HepG2 (cell line): Measurements from ENCODE around the gene IL15RA. TPM values are rescaled to one million over a fixed set of nuclear protein-coding genes. Genes with fewer than 3 reads are reported as not detected.

Experiments
- ATAC-seq: fragments of 200-7000 bp; cut with Tn5 transposase; 3 replicates; pipeline ENCODE4 v1.9.1; 2020; ENCODE audit warnings: mild to moderate bottlenecking, moderate library complexity
- BruUV-seq: library from RNA; stranded (reverse); fragments of 400-500 nt; replicated peaks from 2 replicates; lab custom pipeline; 2021; lab: Mats Ljungman, UMichigan
- CTCF ChIA-PET: fragments of 300-600 bp; formaldehyde crosslinking; extraction: SDS; loops from one replicate; lab custom pipeline; 2021; ENCODE audit warnings: low total read pairs, inconsistent platforms, low intra/inter-chr PET ratio; lab: Yijun Ruan, JAX
- POLR2A ChIA-PET: fragments of 350-600 bp; sonication (Branson Sonifier 250); formaldehyde crosslinking; loops from one replicate; lab custom pipeline; 2020; ENCODE audit warnings: antibody characterized with exemption, inconsistent platforms; lab: Yijun Ruan, JAX
- DNase-seq: peaks from one replicate; pipeline ENCODE4 v3.0.0-alpha.2; 2015; ENCODE audit warnings: low spot score
- FAIRE-seq: peaks from 3 replicates; lab custom pipeline; 2011; peaks lifted over from hg19 to GRCh38; lab: Jason Lieb, UNC
- H2AFZ ChIP-seq: one replicate; pipeline ENCODE4 v1.6.1; 2011; ENCODE audit warnings: low read length, inconsistent platforms
- H3K27ac ChIP-seq: fragments of 300-600 bp; 3 replicates; pipeline ENCODE4 v1.8.0; 2011; ENCODE audit warnings: mixed run types, mild to moderate bottlenecking, mixed read lengths, low read length, inconsistent platforms; ENCODE audit not compliant: insufficient read depth; ENCODE audit errors: extremely low read length
- H3K27me3 ChIP-seq, 2 experiments: fragments of 200-600 bp in 1 of 2; 2 replicates in 1 of 2; 3 replicates in 1 of 2; pipeline versions ENCODE4 v1.6.0 to v1.8.0; 2011; ENCODE audit warnings: low read length in 2 of 2, mild to moderate bottlenecking in 2 of 2, moderate library complexity in 2 of 2, inconsistent platforms in 1 of 2; ENCODE audit not compliant: insufficient read depth in 2 of 2, control insufficient read depth in 1 of 2
- H3K36me3 ChIP-seq, 2 experiments: fragments of 200-600 bp in 1 of 2; replicated peaks in 1 of 2; 2 replicates in 1 of 2; 3 replicates in 1 of 2; pipeline versions ENCODE4 v1.5.1 to v1.8.0; 2011; ENCODE audit warnings: low read length in 2 of 2, inconsistent platforms in 1 of 2; ENCODE audit not compliant: insufficient read depth in 2 of 2, control insufficient read depth in 1 of 2
- H3K4me1 ChIP-seq: 2 replicates; pipeline ENCODE4 v1.5.1; 2012; ENCODE audit warnings: low read length, inconsistent platforms; ENCODE audit not compliant: insufficient read depth
- H3K4me2 ChIP-seq: 2 replicates; pipeline ENCODE4 v1.6.0; 2011; ENCODE audit warnings: low read depth, low read length, inconsistent platforms
- H3K4me3 ChIP-seq, 3 experiments: fragments of 200-600 bp in 1 of 3; sonication (generic), shearing (Covaris generic) in 1 of 3; replicated peaks in 1 of 3; 2 replicates each; pipeline ENCODE4 v1.5.1; 2011 to 2016; ENCODE audit warnings: low read length in 3 of 3, inconsistent platforms in 2 of 3, low read depth in 2 of 3, mild to moderate bottlenecking in 2 of 3, control low read depth in 1 of 3, mixed read lengths in 1 of 3; ENCODE audit not compliant: insufficient read depth in 1 of 3
- H3K79me2 ChIP-seq: one replicate; pipeline ENCODE4 v1.6.1; 2011; ENCODE audit warnings: low read length, inconsistent platforms; ENCODE audit not compliant: insufficient read depth
- H3K9ac ChIP-seq: 2 replicates; pipeline ENCODE4 v1.6.0; 2011; ENCODE audit warnings: mild to moderate bottlenecking, low read depth, low read length, inconsistent platforms; ENCODE audit not compliant: insufficient read depth
- H3K9me3 ChIP-seq: 2 replicates; pipeline ENCODE4 v1.5.1; 2012; ENCODE audit warnings: mild to moderate bottlenecking, low read length
- H4K20me1 ChIP-seq: 2 replicates; pipeline ENCODE4 v1.6.0; 2011; ENCODE audit warnings: inconsistent platforms, mild to moderate bottlenecking, low read length, moderate library complexity; ENCODE audit not compliant: insufficient read depth
- FOXC1 ChIP-seq: sonication (generic); formaldehyde crosslinking; IDR thresholded peaks from 2 replicates; pipeline ENCODE4 v1.8.0; 2022; ENCODE audit warnings: mild to moderate bottlenecking, missing genetic modification reagents, borderline replicate concordance
- FOXK2 ChIP-seq: fragments of 450-650 bp; IDR thresholded peaks from 2 replicates; pipeline ENCODE4 v1.6.1; 2016
- FOXP4 ChIP-seq: sonication (generic); formaldehyde crosslinking; IDR thresholded peaks from 2 replicates; pipeline ENCODE4 v1.4.0; 2020; ENCODE audit warnings: missing genetic modification reagents
- GABPB1 ChIP-seq: IDR thresholded peaks from 2 replicates; pipeline ENCODE4 v1.6.1; 2016; ENCODE audit warnings: mild to moderate bottlenecking, missing genetic modification reagents, moderate library complexity, missing compliant biosample characterization
- KAT7 ChIP-seq: IDR thresholded peaks from 2 replicates; pipeline ENCODE4 v1.6.1; 2018; ENCODE audit warnings: borderline replicate concordance, missing compliant biosample characterization
- KLF15 ChIP-seq: sonication (generic); formaldehyde crosslinking; IDR thresholded peaks from 2 replicates; pipeline ENCODE4 v1.8.1; 2023; ENCODE audit warnings: borderline replicate concordance, mild to moderate bottlenecking, inconsistent platforms, missing genetic modification reagents, mixed read lengths
- NR3C1 ChIP-seq: sonication (generic); formaldehyde crosslinking; IDR thresholded peaks from 2 replicates; pipeline ENCODE4 v1.4.0; 2020; ENCODE audit warnings: missing genetic modification reagents
- RARA ChIP-seq: IDR thresholded peaks from 2 replicates; pipeline ENCODE4 v1.6.1; 2016; ENCODE audit warnings: missing genetic modification reagents, missing compliant biosample characterization
- ZBTB43 ChIP-seq: sonication (generic); formaldehyde crosslinking; conservative IDR thresholded peaks from 2 replicates; pipeline ENCODE4 v1.4.0; 2020; ENCODE audit warnings: missing genetic modification reagents
- ZBTB49 ChIP-seq: sonication (generic); formaldehyde crosslinking; IDR thresholded peaks from 2 replicates; pipeline ENCODE4 v1.4.0; 2020; ENCODE audit warnings: missing genetic modification reagents, borderline replicate concordance
- ZNF124 ChIP-seq: sonication (generic); formaldehyde crosslinking; IDR thresholded peaks from 2 replicates; pipeline ENCODE4 v1.4.0; 2020; ENCODE audit warnings: missing genetic modification reagents
- ZNF382 ChIP-seq: sonication (generic); formaldehyde crosslinking; IDR thresholded peaks from 2 replicates; pipeline ENCODE4 v1.5.0; 2020; ENCODE audit warnings: missing genetic modification reagents, mild to moderate bottlenecking, borderline replicate concordance
- ZNF746 ChIP-seq: sonication (generic); formaldehyde crosslinking; IDR thresholded peaks from 2 replicates; pipeline ENCODE4 v1.8.0; 2022; ENCODE audit warnings: mild to moderate bottlenecking, missing genetic modification reagents
- ZNF749 ChIP-seq: sonication (generic); formaldehyde crosslinking; IDR thresholded peaks from 2 replicates; pipeline ENCODE4 v1.8.0; 2022; ENCODE audit warnings: mild to moderate bottlenecking, missing genetic modification reagents, moderate library complexity, borderline replicate concordance
- ZNF83 ChIP-seq: sonication (generic); formaldehyde crosslinking; IDR thresholded peaks from 2 replicates; pipeline ENCODE4 v1.4.0; 2020; ENCODE audit warnings: missing genetic modification reagents, mild to moderate bottlenecking, borderline replicate concordance
- ZNF891 ChIP-seq: sonication (generic); formaldehyde crosslinking; IDR thresholded peaks from 2 replicates; pipeline ENCODE4 v1.5.0; 2020; ENCODE audit warnings: mild to moderate bottlenecking, missing genetic modification reagents
- ZSCAN21 ChIP-seq: sonication (generic); formaldehyde crosslinking; IDR thresholded peaks from 2 replicates; pipeline ENCODE4 v1.8.0; 2022; ENCODE audit warnings: mild to moderate bottlenecking, missing genetic modification reagents, moderate library complexity, borderline replicate concordance
- whole genome bisulfite sequencing: methylation state at CpG from one replicate; pipeline ENCODE4 v1.1.6; 2017; ENCODE audit warnings: low lambda C conversion rate; 5-methylcytosine and 5-hydroxymethylcytosine counted together
- in situ Hi-C: cut with HindIII; loops from 2 replicates; pipeline ENCODE4 v1.10.0; 2017; ENCODE audit warnings: low pct_unique_long_range_greater_than_20kb; ENCODE audit not compliant: extremely low pct_ligation_motif_present
- intact Hi-C: fragments of 100-400 bp; cut with micrococcal nuclease; formaldehyde crosslinking; loops from one replicate; pipeline ENCODE4 v1.10.0; 2022; ENCODE audit not compliant: unreplicated experiment
- polyA plus RNA-seq, 8 experiments: library from polyadenylated mRNA; depleted of rRNA in 3 of 8; stranded (reverse) in 7 of 8; unstranded in 1 of 8; fragments of >200 nt; fragmentation: Illumina TruSeq in 4 of 8; extraction: Trizol in 4 of 8; gene quantifications; 2 replicates each; pipeline versions ENCODE4 v1.2.1 to v1.2.3, GENCODE V29; 2011 to 2016; ENCODE audit warnings: low read depth in 4 of 8, missing spikeins in 1 of 8, mixed read lengths in 1 of 8; ENCODE audit not compliant: insufficient read depth in 1 of 8
- total RNA-seq, 5 experiments: library from RNA; depleted of rRNA; stranded (reverse); fragments of >200 nt; fragmentation: Illumina TruSeq; extraction: Trizol; gene quantifications; 2 replicates each; pipeline ENCODE4 v1.2.3, GENCODE V29; 2016; ENCODE audit warnings: low read depth in 1 of 5

The IL15RA gene
- total and polyA plus RNA-seq, 2 of the 13 experiments (the other 11 are each of a cell fraction or from before 2014, with no cell fraction given) = 0.53 to 0.77 TPM

GRCh38 chr10:5913736-5914135 lies 63.6 kb downstream of the IL15RA start:
- Histone ChIP-seq H3K27me3 (no peaks in the 10 kb centered on the region), H3K9me3 (no peaks in the 10 kb centered on the region), H3K4me2 (no peak overlapping the region), H4K20me1 (no peaks in the 10 kb centered on the region), H3K36me3 (peaks cover 51 to 94% of the 10 kb centered on the region in 2 experiments), H3K4me3 (no peak overlapping the region), H3K79me2 (no peaks in the 10 kb centered on the region)
- in situ Hi-C loops = no loop called here
- WGBS = over 99% methylated on average over 4 of the region's 4 CpGs
- POLR2A ChIA-PET = no interaction called here
- TF ChIP-seq ZBTB43 (CRISPR knock-in tag) = no peak
- no peak for TF ChIP-seq ZSCAN21 (CRISPR knock-in tag)
- TF ChIP-seq FOXP4 (CRISPR knock-in tag) = no peak
- TF ChIP-seq KLF15 (CRISPR knock-in tag) = no peak
- no peak for TF ChIP-seq GABPB1 (CRISPR knock-in tag)
- no peak for TF ChIP-seq ZBTB49 (CRISPR knock-in tag)
- no peak for TF ChIP-seq NR3C1 (CRISPR knock-in tag)
- TF ChIP-seq ZNF891 (CRISPR knock-in tag) = no peak
- TF ChIP-seq FOXC1 (CRISPR knock-in tag) = no peak
- no peak for TF ChIP-seq ZNF83 (CRISPR knock-in tag)
- TF ChIP-seq RARA (CRISPR knock-in tag) = no peak
- no peak for TF ChIP-seq FOXK2
- TF ChIP-seq ZNF124 = no peak
- no peak for TF ChIP-seq ZNF749
- no peak for TF ChIP-seq ZNF746 (CRISPR knock-in tag)
- no peak for TF ChIP-seq KAT7
- no peak for TF ChIP-seq ZNF382
- TF ChIP-seq, all 625 proteins: peak for 0
- no peak for FAIRE-seq
- DNase-seq = no peak
- no peak overlapping the region for H3K9ac ChIP-seq
- no peak for ATAC-seq
- BruUV-seq = no TSS peak
- H3K27ac ChIP-seq = no peak overlapping the region
- H3K4me1 ChIP-seq = no peaks in the 10 kb centered on the region
- no peak overlapping the region for H2AFZ ChIP-seq
- CTCF ChIA-PET = no interaction called here
- intact Hi-C loops = no loop called here
